NCI-H2196 treated with DMSO at 0.1 percent for 48 hours (cell line): ENCODE results near the gene ITGA8.

Source experiments
- DNase-seq: peaks from one replicate; lab custom pipeline; 2025; ENCODE audit not compliant: unreplicated experiment; lab: John Stamatoyannopoulos, UW

The ITGA8 gene

GRCh38 chr10:15737656-15738055 is 17.9 kb upstream of the ITGA8 start:
- DNase-seq = no peak

GRCh38 chr10:15735763-15736162 is 16.0 kb upstream of the ITGA8 start:
- DNase-seq = no peak

DNA sequence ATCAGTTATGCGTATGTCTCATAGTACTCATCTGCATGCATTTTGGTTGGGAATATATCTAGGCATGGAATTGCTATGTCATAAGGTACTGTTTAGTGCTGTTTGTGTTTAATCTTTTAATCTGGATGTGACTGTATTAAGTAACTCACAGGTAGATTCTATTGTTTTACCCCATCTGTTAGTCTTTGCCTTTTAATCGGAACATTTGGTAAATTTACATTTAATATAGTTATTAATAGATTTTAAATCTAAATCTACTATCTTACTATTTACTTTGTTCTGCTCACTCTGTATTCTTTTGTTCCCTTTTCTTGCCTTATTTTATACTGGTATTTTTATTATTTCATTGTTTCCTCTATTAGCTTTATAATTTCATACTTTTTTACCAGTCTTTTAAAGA is 10.6 kb upstream of the ITGA8 start:
- DNase-seq = no peak

- no peak for DNase-seq
These were observed 10.2 kb upstream of the ITGA8 start for GRCh38 chr10:15729890-15730289.

DNA sequence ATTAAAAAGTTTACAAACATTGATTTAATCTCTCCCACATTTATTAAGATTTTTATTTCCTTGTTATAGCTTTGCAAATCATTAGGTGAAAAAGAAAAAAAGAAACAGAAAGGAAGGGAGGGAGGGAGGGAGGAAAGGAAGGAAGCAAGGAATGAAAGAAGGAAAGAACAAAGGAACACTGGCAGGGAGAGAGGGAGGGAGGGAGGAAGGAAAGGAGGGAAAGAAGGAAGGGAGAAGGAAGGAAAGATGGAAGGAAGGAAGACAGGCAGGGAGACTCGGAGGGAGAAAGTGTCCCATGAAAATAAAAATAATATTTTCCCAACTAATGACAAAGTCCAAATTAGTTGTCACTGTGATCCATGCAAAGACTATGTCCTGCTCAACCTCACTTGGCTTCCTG is 6.3 kb upstream of the ITGA8 start:
- no peak for DNase-seq

GRCh38 chr10:15725603-15726002 is 5.9 kb upstream of the ITGA8 start:
- no peak for DNase-seq

DNA sequence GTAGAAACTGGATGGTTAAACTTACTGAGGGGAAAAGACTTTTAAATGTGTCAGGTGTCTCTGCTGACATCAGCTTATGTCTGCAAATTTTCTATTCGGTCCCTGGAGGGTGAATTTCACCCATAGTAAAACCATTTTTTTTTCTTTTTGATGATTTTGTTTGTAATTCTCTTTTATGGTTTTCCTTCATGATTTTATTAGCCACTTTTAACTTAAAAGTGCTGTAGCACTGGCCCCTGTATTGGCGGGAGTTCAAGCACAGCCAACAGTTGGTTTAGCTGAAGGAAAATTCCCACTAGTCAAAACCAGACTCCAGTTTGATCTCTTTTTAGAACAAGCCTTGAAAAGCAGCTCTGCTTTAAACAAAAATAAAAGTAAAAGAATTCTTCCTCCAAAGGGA is 5.0 kb upstream of the ITGA8 start:
- no peak for DNase-seq

GRCh38 chr10:15723803-15724202 is 4.1 kb upstream of the ITGA8 start:
- no peak for DNase-seq

GRCh38 chr10:15720635-15721287 is 1.0 kb upstream of the ITGA8 start:
- no peak for DNase-seq

DNA sequence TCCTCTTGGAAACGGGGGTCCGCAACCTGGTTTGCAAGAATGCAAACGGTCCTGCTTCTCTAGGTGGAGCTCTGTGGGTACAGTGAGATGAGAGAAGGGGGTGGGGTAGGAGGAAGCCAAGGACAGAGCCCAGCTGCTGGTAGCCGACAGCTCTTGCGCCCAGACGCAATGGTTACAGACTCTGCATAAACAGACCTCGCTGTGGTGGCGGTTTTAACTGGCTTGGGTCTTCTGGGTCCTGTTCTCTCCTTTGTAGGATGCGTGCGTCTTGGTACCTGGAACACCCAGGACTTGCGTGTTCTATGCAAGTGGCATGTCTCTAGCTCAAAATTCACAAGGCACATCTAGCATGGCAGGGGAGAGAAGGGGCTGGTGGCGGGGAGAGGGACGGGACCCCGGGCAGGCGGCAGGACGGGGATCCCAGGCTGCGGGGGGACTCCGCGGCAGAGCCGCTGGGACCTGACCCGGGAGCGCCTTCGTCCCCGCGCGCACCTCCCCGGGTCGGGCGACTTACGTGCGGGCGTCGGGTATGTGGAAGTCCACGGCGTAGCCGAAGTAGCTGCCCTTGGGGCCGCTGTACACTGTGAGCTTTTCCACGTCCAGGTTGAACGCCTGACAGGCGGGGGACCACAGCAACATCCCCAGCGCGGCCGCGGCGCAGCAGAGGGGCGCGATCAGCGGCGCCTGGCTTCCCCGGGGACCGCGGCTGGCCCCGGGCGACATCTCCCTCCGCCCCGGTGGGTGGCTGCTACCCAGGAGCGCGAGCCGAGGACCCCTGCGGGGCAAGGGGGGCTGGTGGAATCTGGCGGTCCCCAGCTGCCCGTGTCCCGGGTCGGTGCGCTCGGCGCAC is 448 bp downstream of the ITGA8 start:
- DNase-seq = no peak

- DNase-seq = no peak
These were observed 1.1 kb downstream of the ITGA8 start for GRCh38 chr10:15718694-15719048.

- DNase-seq = no peak
These were observed 4.0 kb downstream of the ITGA8 start for GRCh38 chr10:15715619-15716227.

DNA sequence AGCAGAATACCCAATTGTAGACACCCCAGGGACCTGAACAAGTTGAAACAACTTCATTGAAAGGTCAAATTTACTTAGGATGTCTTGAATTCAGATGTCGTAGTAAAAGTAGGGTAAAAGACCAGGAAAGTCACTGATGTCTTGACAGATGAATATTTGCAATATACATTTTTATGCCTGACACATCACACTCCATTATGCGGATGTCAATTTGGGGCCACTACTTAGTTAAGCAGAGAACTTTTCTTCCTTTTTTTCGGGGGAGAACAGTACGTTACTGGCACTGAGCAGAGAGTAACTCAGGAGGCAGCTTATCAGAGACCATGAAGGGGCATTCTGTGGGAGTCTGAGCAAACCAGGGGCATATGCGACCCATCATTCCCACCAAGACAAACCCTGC is 4.9 kb downstream of the ITGA8 start:
- no peak for DNase-seq

GRCh38 chr10:15712883-15713282 is 6.8 kb downstream of the ITGA8 start:
- no peak for DNase-seq

DNA sequence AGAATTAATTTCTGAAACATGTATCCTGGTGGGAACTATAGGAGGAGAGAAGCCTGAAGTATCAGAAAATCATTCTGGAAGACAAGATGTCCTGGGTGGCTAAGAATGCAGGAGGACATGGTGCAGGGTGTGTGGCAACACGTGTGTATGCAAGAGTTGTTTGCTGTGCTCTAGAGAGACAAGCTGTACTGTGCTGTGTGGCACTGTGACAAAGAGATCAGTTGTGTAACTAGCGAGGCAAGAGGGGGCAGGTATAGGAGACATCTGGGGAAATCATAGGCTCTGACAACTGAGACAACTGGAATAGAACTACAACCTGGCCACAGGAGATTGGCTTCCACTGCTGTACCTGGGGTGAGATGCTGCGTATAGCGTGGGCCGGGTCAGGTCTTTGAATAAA is 9.3 kb downstream of the ITGA8 start:
- DNase-seq = no peak

- DNase-seq = no peak
These were observed 14.4 kb downstream of the ITGA8 start for GRCh38 chr10:15705298-15705697.

GRCh38 chr10:15704581-15704968 is 15.1 kb downstream of the ITGA8 start:
- DNase-seq = no peak

DNA sequence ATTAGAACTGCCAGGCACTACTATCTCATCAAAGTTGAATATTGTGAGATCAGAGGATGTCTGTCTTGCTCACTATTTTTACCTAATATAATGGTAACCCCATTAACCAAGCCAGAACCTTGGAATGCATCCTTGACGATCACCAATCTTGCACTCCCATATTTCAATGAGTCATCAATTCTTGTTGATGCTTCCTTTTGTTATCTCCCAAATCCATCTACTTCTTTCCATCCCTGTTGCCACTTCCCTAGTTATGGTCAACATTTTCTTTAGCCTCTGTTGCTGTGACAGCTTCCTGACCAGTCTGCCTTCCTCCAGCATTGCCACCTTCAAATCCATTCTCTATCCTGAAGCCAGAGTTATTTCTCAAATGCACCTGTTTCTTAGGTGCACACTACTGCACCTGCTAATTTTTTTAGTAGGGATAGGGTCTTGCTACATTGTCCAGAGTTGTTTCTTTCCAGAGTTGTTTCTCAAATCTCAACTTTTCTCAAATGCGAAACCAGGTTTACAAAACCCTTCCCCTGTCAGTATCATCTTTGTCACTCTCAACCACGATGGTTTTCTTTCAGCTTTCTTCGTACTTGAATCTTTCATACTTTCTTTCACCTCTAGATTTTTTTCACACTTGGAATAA is 15.7 kb downstream of the ITGA8 start:
- DNase-seq = no peak

GRCh38 chr10:15703151-15703880 is 16.4 kb downstream of the ITGA8 start:
- no peak for DNase-seq

- no peak for DNase-seq
These were observed 19.5 kb downstream of the ITGA8 start for GRCh38 chr10:15700078-15700674.

GRCh38 chr10:15695852-15696251 is 23.9 kb downstream of the ITGA8 start:
- DNase-seq = no peak
